ENCODE results near the gene SPEM3.

GRCh38 chr17:7475764-7476422 is 47.2 kb downstream of the SPEM3 start:
- TF ChIP-seq POLR2A (IDR thresholded peaks at IDR 0.05), result no peak
- no peak for TF ChIP-seq CTCF (IDR thresholded peaks at IDR 0.05)
